ENCODE data around the gene DNAJC17.

The DNAJC17 gene

DNA sequence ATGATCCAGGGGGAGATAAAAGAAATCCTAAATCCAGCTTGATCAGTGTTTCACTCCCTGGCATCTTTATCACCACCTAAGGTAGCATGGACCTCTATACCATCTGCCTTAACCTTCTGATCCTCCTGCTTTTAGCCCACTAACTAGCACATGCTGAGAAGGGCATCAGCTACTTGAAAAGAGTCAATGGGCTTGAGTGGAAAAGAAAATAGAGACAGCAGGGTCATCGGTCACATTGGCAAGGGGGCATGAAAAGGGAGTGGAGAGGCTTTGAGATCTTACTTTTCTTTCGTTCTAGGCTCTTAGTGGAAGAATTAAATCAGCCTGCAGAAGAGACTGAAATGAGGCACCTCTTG, 623 bp downstream of the DNAJC17 start:
- Histone ChIP-seq H3K27ac (ENCODE audit: low read length) (no peak overlapping the region), H3K4me1 (ENCODE audit: control insufficient read depth, low read depth, low read length) (peaks cover 4% of the 10 kb centered on the region), H3K4me3 (ENCODE audit: low read length) (peak overlapping the region; percentile 93), H3K9me3 (ENCODE audit: control insufficient read depth, low read depth, low read length) (no peaks in the 10 kb centered on the region), H3K36me3 (ENCODE audit: control insufficient read depth, low read depth, low read length) (peaks cover 2% of the 10 kb centered on the region), H3K9ac (ENCODE audit: low read length) (peak overlapping the region; percentile 71), H3K27me3 (ENCODE audit: control insufficient read depth, insufficient read depth, low read length) (no peaks in the 10 kb centered on the region)

DNA sequence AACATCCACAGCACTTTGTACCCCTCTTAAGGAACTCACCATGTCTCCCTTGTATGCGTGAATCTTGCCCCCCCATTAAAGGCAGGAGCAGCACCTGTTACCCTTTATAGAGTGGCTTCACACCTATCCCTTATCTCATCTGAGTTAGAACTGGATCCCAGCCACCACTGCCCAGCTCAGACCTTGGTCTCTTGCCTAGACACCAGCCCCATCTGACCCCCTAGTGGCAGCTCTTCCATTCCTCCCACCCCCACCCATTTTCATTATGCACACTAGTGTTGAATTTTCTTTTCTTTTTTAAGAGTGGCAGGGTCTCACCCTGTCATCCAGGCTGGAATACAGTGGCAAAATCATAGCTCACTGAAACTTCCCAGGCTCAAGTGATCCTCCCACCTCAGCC, 3.6 kb downstream of the DNAJC17 start:
- no peak overlapping the region for H3K4me3 ChIP-seq (ENCODE audit: low read length)
- no peaks in the 10 kb centered on the region for H3K9me3 ChIP-seq (ENCODE audit: control insufficient read depth, low read depth, low read length)
- H3K27ac ChIP-seq (ENCODE audit: low read length), result no peak overlapping the region
- no peak overlapping the region for H3K9ac ChIP-seq (ENCODE audit: low read length)
- H3K36me3 ChIP-seq (ENCODE audit: control insufficient read depth, low read depth, low read length), result no peaks in the 10 kb centered on the region
- H3K4me1 ChIP-seq (ENCODE audit: control insufficient read depth, low read depth, low read length), result peaks cover 12% of the 10 kb centered on the region
- H3K27me3 ChIP-seq (ENCODE audit: control insufficient read depth, insufficient read depth, low read length), result no peaks in the 10 kb centered on the region

- Histone ChIP-seq H3K4me3 (ENCODE audit: low read length) (no peak overlapping the region), H3K4me1 (ENCODE audit: control insufficient read depth, low read depth, low read length) (peaks cover 18% of the 10 kb centered on the region), H3K36me3 (ENCODE audit: control insufficient read depth, low read depth, low read length) (no peaks in the 10 kb centered on the region), H3K27ac (ENCODE audit: low read length) (no peak overlapping the region), H3K9me3 (ENCODE audit: control insufficient read depth, low read depth, low read length) (no peaks in the 10 kb centered on the region), H3K27me3 (ENCODE audit: control insufficient read depth, insufficient read depth, low read length) (no peaks in the 10 kb centered on the region), H3K9ac (ENCODE audit: low read length) (no peak overlapping the region)
Observed at GRCh38 chr15:40803076-40803475, 4.2 kb downstream of the DNAJC17 start.

GRCh38 chr15:40799523-40799922, 7.8 kb downstream of the DNAJC17 start:
- Histone ChIP-seq H3K27me3 (ENCODE audit: control insufficient read depth, insufficient read depth, low read length) (no peaks in the 10 kb centered on the region), H3K4me3 (ENCODE audit: low read length) (no peak overlapping the region), H3K36me3 (ENCODE audit: control insufficient read depth, low read depth, low read length) (no peaks in the 10 kb centered on the region), H3K27ac (ENCODE audit: low read length) (no peak overlapping the region), H3K4me1 (ENCODE audit: control insufficient read depth, low read depth, low read length) (peaks cover 22% of the 10 kb centered on the region), H3K9me3 (ENCODE audit: control insufficient read depth, low read depth, low read length) (no peaks in the 10 kb centered on the region), H3K9ac (ENCODE audit: low read length) (no peak overlapping the region)

GRCh38 chr15:40796512-40796911, 10.8 kb downstream of the DNAJC17 start:
- Histone ChIP-seq H3K27me3 (ENCODE audit: control insufficient read depth, insufficient read depth, low read length) (no peaks in the 10 kb centered on the region), H3K4me3 (ENCODE audit: low read length) (no peak overlapping the region), H3K9ac (ENCODE audit: low read length) (no peak overlapping the region), H3K9me3 (ENCODE audit: control insufficient read depth, low read depth, low read length) (no peaks in the 10 kb centered on the region), H3K27ac (ENCODE audit: low read length) (no peak overlapping the region), H3K36me3 (ENCODE audit: control insufficient read depth, low read depth, low read length) (no peaks in the 10 kb centered on the region), H3K4me1 (ENCODE audit: control insufficient read depth, low read depth, low read length) (peaks cover 22% of the 10 kb centered on the region)

- H3K4me1 ChIP-seq (ENCODE audit: control insufficient read depth, low read depth, low read length), result peaks cover 22% of the 10 kb centered on the region
- H3K36me3 ChIP-seq (ENCODE audit: control insufficient read depth, low read depth, low read length), result no peaks in the 10 kb centered on the region
- no peak overlapping the region for H3K27ac ChIP-seq (ENCODE audit: low read length)
- no peak overlapping the region for H3K9ac ChIP-seq (ENCODE audit: low read length)
- H3K4me3 ChIP-seq (ENCODE audit: low read length), result no peak overlapping the region
- no peaks in the 10 kb centered on the region for H3K9me3 ChIP-seq (ENCODE audit: control insufficient read depth, low read depth, low read length)
- no peaks in the 10 kb centered on the region for H3K27me3 ChIP-seq (ENCODE audit: control insufficient read depth, insufficient read depth, low read length)
Observed at GRCh38 chr15:40796041-40796440, 11.2 kb downstream of the DNAJC17 start.

- Histone ChIP-seq H3K4me1 (ENCODE audit: control insufficient read depth, low read depth, low read length) (peaks cover 16% of the 10 kb centered on the region), H3K4me3 (ENCODE audit: low read length) (no peak overlapping the region), H3K9ac (ENCODE audit: low read length) (no peak overlapping the region), H3K27ac (ENCODE audit: low read length) (no peak overlapping the region), H3K9me3 (ENCODE audit: control insufficient read depth, low read depth, low read length) (no peaks in the 10 kb centered on the region), H3K36me3 (ENCODE audit: control insufficient read depth, low read depth, low read length) (no peaks in the 10 kb centered on the region), H3K27me3 (ENCODE audit: control insufficient read depth, insufficient read depth, low read length) (no peaks in the 10 kb centered on the region)
Observed at GRCh38 chr15:40793216-40793989, 13.9 kb downstream of the DNAJC17 start.

DNA sequence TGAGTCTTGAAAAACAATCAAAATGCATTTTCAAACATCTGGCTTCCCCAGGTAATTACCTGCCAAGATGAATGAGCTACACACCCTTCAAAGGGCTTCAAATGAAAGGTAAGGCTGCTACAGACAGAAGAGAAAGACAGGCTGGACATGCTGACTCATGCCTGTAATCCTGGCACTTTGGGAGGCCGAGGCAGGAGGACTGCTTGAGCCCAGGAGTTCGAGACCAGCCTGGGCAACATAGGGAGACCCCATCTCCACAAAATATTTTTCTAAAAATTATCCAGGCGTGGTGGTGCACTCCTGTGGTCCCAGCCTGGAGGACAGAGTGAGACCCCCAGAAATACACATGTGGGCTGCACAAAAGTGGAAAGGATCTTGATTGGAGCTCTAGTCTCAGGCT, 14.9 kb downstream of the DNAJC17 start:
- Histone ChIP-seq H3K27me3 (ENCODE audit: control insufficient read depth, insufficient read depth, low read length) (no peaks in the 10 kb centered on the region), H3K4me3 (ENCODE audit: low read length) (no peak overlapping the region), H3K4me1 (ENCODE audit: control insufficient read depth, low read depth, low read length) (peaks cover 17% of the 10 kb centered on the region), H3K9ac (ENCODE audit: low read length) (no peak overlapping the region), H3K9me3 (ENCODE audit: control insufficient read depth, low read depth, low read length) (no peaks in the 10 kb centered on the region), H3K36me3 (ENCODE audit: control insufficient read depth, low read depth, low read length) (no peaks in the 10 kb centered on the region), H3K27ac (ENCODE audit: low read length) (no peak overlapping the region)

GRCh38 chr15:40790718-40791117, 16.6 kb downstream of the DNAJC17 start:
- no peak overlapping the region for H3K4me3 ChIP-seq (ENCODE audit: low read length)
- no peak overlapping the region for H3K9ac ChIP-seq (ENCODE audit: low read length)
- H3K27me3 ChIP-seq (ENCODE audit: control insufficient read depth, insufficient read depth, low read length), result no peaks in the 10 kb centered on the region
- H3K36me3 ChIP-seq (ENCODE audit: control insufficient read depth, low read depth, low read length), result no peaks in the 10 kb centered on the region
- peaks cover 20% of the 10 kb centered on the region for H3K4me1 ChIP-seq (ENCODE audit: control insufficient read depth, low read depth, low read length)
- H3K27ac ChIP-seq (ENCODE audit: low read length), result no peak overlapping the region
- H3K9me3 ChIP-seq (ENCODE audit: control insufficient read depth, low read depth, low read length), result no peaks in the 10 kb centered on the region

GRCh38 chr15:40789999-40790398, 17.3 kb downstream of the DNAJC17 start:
- Histone ChIP-seq H3K4me1 (ENCODE audit: control insufficient read depth, low read depth, low read length) (peaks cover 24% of the 10 kb centered on the region), H3K27me3 (ENCODE audit: control insufficient read depth, insufficient read depth, low read length) (no peaks in the 10 kb centered on the region), H3K27ac (ENCODE audit: low read length) (no peak overlapping the region), H3K9me3 (ENCODE audit: control insufficient read depth, low read depth, low read length) (no peaks in the 10 kb centered on the region), H3K4me3 (ENCODE audit: low read length) (no peak overlapping the region), H3K9ac (ENCODE audit: low read length) (no peak overlapping the region), H3K36me3 (ENCODE audit: control insufficient read depth, low read depth, low read length) (no peaks in the 10 kb centered on the region)

DNA sequence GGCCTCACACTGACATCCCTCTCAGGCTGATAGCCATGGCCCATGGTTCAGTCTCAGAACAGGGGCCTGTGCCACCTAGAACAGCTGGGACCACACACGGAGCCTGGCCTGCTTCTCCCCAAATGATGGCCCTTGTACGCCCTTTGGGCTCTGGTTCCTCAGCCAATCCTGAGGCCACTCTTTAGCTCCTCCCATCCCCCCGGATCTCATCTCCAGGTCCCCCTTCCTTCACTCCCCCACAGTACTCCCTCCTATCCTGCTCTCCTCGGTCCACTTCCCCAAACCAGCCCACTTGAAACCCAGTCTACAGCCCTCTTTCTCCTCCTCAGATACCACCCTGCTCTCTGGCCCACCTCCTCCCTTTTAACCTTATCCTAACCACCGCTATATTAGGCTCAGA, 18.2 kb downstream of the DNAJC17 start:
- no peak overlapping the region for H3K9ac ChIP-seq (ENCODE audit: low read length)
- H3K9me3 ChIP-seq (ENCODE audit: control insufficient read depth, low read depth, low read length), result no peaks in the 10 kb centered on the region
- no peaks in the 10 kb centered on the region for H3K27me3 ChIP-seq (ENCODE audit: control insufficient read depth, insufficient read depth, low read length)
- no peak overlapping the region for H3K4me3 ChIP-seq (ENCODE audit: low read length)
- no peak overlapping the region for H3K27ac ChIP-seq (ENCODE audit: low read length)
- H3K36me3 ChIP-seq (ENCODE audit: control insufficient read depth, low read depth, low read length), result no peaks in the 10 kb centered on the region
- peaks cover 24% of the 10 kb centered on the region for H3K4me1 ChIP-seq (ENCODE audit: control insufficient read depth, low read depth, low read length)

DNA sequence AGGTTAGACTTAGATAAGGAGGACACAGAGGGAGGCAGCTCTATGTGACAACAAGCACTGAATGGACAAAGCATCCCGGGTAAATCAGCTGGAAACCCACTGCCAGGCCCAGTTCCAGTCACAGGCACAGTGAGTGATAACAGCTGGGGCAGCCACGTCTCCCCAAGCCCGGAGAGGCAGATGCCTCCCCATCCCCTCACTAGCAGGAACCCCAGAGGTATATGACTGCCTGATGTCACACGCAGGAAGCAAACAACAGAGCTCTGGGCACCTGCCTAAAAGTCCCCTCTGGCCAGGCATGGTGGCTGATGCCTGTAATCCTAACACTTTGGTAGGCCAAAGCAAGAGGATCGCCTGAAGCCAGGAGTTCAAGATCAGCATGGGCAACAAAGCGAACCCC, 19.3 kb downstream of the DNAJC17 start:
- no peaks in the 10 kb centered on the region for H3K9me3 ChIP-seq (ENCODE audit: control insufficient read depth, low read depth, low read length)
- H3K27me3 ChIP-seq (ENCODE audit: control insufficient read depth, insufficient read depth, low read length), result no peaks in the 10 kb centered on the region
- peak overlapping the region; percentile 26 for H3K4me3 ChIP-seq (ENCODE audit: low read length)
- no peak overlapping the region for H3K27ac ChIP-seq (ENCODE audit: low read length)
- H3K4me1 ChIP-seq (ENCODE audit: control insufficient read depth, low read depth, low read length), result peaks cover 24% of the 10 kb centered on the region
- H3K9ac ChIP-seq (ENCODE audit: low read length), result no peak overlapping the region
- no peaks in the 10 kb centered on the region for H3K36me3 ChIP-seq (ENCODE audit: control insufficient read depth, low read depth, low read length)
